Heart left ventricle (tissue), 16 donors: ENCODE measurements around the gene GALNT18. TPM values are rescaled to one million over a fixed set of nuclear protein-coding genes. Genes with fewer than 3 reads are reported as not detected.

Experiments
- ATAC-seq, 4 donors: fragments of 200-7000 bp; cut with Tn5 transposase; one replicate each; pipeline ENCODE4 v1.9.1; 2020 to 2022; ENCODE audit warnings: moderate library complexity in 4 of 4, mild to moderate bottlenecking in 3 of 4, moderate number of reproducible peaks in 1 of 4
- DNase-seq, 5 donors: peaks; one replicate each; pipeline ENCODE4 v3.0.0-alpha.2; 2020
- H3K27ac ChIP-seq, 12 donors: fragments of 200-600 bp; sonication (generic) in 4 of 12; one replicate each; pipeline versions ENCODE4 v1.5.0 to v1.8.0; 2016 to 2022; ENCODE audit warnings: mild to moderate bottlenecking in 2 of 12
- H3K27me3 ChIP-seq, 9 donors: fragments of 200-600 bp; sonication (generic) in 2 of 9; one replicate each; pipeline versions ENCODE4 v1.5.1 to v1.8.0; 2016 to 2022; ENCODE audit warnings: mild to moderate bottlenecking in 3 of 9
- H3K36me3 ChIP-seq, 9 donors: fragments of 200-600 bp; sonication (generic) in 2 of 9; one replicate each; pipeline versions ENCODE4 v1.5.0 to v1.8.0; 2018 to 2022; ENCODE audit warnings: mild to moderate bottlenecking in 2 of 9
- H3K4me1 ChIP-seq, 12 donors: fragments of 200-600 bp; sonication (generic) in 4 of 12; one replicate each; pipeline versions ENCODE4 v1.5.0 to v1.8.0; 2016 to 2022; ENCODE audit warnings: mild to moderate bottlenecking in 3 of 12
- H3K4me3 ChIP-seq, 12 donors: fragments of 200-600 bp; sonication (generic) in 4 of 12; one replicate each; pipeline versions ENCODE4 v1.5.0 to v1.8.0; 2017 to 2022; ENCODE audit warnings: mild to moderate bottlenecking in 9 of 12, moderate library complexity in 4 of 12
- H3K9me3 ChIP-seq, 12 donors: fragments of 200-600 bp; sonication (generic) in 4 of 12; one replicate each; pipeline versions ENCODE4 v1.5.0 to v1.8.0; 2016 to 2022; ENCODE audit warnings: mild to moderate bottlenecking in 1 of 12
- POLR2A ChIP-seq, 2 donors: fragments of 450-650 bp; IDR thresholded peaks; one replicate each; pipeline ENCODE4 v1.6.1; 2017; ENCODE audit warnings: antibody characterized with exemption in 2 of 2, mild to moderate bottlenecking in 2 of 2, moderate library complexity in 2 of 2
- WGBS, 4 donors: extraction: QIAGEN DNeasy Blood & Tissue Kit in 2 of 4; methylation state at CpG; one replicate each; pipeline versions ENCODE4 v1.1.5 to v1.1.7; 2013 to 2018; 5-methylcytosine and 5-hydroxymethylcytosine counted together
- intact Hi-C, 10 donors: fragments of 100-400 bp; cut with DNase I; formaldehyde crosslinking; loops; one replicate each; pipeline versions ENCODE4 v1.11.1 to v1.14.2; 2022
- polyA plus RNA-seq, 2 donors: library from polyadenylated mRNA; stranded (reverse); fragments of 200-250 nt; gene quantifications; one replicate each; pipeline ENCODE4 v1.2.3, GENCODE V29; 2013
- total RNA-seq, 9 donors: library from RNA; depleted of rRNA in 2 of 9; stranded (reverse); fragments of >200 nt in 2 of 9; fragmentation: NEBNext Ultra II Directional in 3 of 9; extraction: Animal tissue kit (Norgen Biotek cat#: 25700) in 3 of 9; gene quantifications; one replicate each; pipeline versions ENCODE4 v1.1.0 to v1.2.4, GENCODE V29; 2016 to 2023
- TF ChIP-seq, protein P1 (sequence below), 12 donors: fragments of 200-600 bp; sonication (generic) in 4 of 12; IDR thresholded peaks; one replicate each; pipeline versions ENCODE4 v1.5.0 to v1.8.0; 2018 to 2022; ENCODE audit warnings: antibody characterized with exemption in 12 of 12, mild to moderate bottlenecking in 5 of 12
- donor health status: ischemic (EF 13 %, LVEDD 7.1; RV severe dilation, severe dysfunction).
- donor health status: healthy with polysubstance abuse.
- donor health status: DM: no; HTN: yes; CAD: no.
- donor health status: DM: no; HTN: no; CAD: no.
- donor health status: ischemic (EF 25% LVEDD 6.9; RV normal size, moderate dysfunction).
- donor health status: ischemic (EF 25% LVEDD 5.7; RV mildly dilated, moderate dysfunction).
- donor health status: healthy.
- donor health status: DM: yes; HTN: yes; CAD: no.
- donor health status: ischemic (EF 35%, LVEDD 5.7; RV mildly dilated, moderate dysfunction).
- donor health status: nonischemic (EF 11% LVEDD 7.7; RV severe dilation, severe dysfunction).
- donor health status: DM: yes; HTN: yes; CAD: no.
- donor health status: PGD.
- donor health status: ischemic (EF 29% LVEDD 5.4; RV normal size, mild dysfunction).
- donor health status: nonischemic (EF 23%, LVEDD 6.1; RV moderate dilation, normal function).

GALNT18 gene
- total and polyA plus RNA-seq, 11 donors: 9.0 to 31.8 (median 17.3) TPM

DNA sequence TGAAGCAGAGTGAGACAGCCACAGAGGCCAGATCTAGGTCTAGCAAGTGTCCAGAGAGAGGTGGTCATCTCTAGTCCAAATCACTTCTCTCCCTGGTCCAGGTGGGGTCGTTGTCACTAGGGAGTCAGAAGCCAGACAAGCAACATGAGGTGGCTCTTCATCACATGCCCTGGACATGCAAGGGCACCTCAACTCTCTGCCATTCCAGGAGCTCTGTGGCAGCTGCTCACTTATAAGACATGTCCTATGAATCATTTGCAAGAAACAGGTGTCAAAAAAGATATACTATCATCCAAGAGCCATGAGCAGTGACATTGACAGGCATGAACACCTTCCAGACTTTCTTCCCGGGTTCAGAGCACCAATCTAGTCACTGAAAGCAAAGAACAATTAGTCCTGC lies 130.8 kb downstream of the GALNT18 start:
- Histone ChIP-seq H3K9me3 (no peaks in the 10 kb centered on the region), H3K36me3 (no peaks in the 10 kb centered on the region), H3K4me1 (peaks cover 0 to 10% (median 0%) of the 10 kb centered on the region in 12 donors), H3K27ac (no peak overlapping the region), H3K27me3 (no peaks in the 10 kb centered on the region), H3K4me3 (no peak overlapping the region)
- TF ChIP-seq, protein P1, sequence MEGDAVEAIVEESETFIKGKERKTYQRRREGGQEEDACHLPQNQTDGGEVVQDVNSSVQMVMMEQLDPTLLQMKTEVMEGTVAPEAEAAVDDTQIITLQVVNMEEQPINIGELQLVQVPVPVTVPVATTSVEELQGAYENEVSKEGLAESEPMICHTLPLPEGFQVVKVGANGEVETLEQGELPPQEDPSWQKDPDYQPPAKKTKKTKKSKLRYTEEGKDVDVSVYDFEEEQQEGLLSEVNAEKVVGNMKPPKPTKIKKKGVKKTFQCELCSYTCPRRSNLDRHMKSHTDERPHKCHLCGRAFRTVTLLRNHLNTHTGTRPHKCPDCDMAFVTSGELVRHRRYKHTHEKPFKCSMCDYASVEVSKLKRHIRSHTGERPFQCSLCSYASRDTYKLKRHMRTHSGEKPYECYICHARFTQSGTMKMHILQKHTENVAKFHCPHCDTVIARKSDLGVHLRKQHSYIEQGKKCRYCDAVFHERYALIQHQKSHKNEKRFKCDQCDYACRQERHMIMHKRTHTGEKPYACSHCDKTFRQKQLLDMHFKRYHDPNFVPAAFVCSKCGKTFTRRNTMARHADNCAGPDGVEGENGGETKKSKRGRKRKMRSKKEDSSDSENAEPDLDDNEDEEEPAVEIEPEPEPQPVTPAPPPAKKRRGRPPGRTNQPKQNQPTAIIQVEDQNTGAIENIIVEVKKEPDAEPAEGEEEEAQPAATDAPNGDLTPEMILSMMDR (IDR thresholded peaks at IDR 0.05): no peak
- no peak for TF ChIP-seq POLR2A (IDR thresholded peaks at IDR 0.05)
- WGBS, 4 donors: 67 to 84% (median 74%) methylated on average over 2 of the region's 2 CpGs
- intact Hi-C loops: no loop called here
- DNase-seq (no peak), ATAC-seq (no peak)

DNA sequence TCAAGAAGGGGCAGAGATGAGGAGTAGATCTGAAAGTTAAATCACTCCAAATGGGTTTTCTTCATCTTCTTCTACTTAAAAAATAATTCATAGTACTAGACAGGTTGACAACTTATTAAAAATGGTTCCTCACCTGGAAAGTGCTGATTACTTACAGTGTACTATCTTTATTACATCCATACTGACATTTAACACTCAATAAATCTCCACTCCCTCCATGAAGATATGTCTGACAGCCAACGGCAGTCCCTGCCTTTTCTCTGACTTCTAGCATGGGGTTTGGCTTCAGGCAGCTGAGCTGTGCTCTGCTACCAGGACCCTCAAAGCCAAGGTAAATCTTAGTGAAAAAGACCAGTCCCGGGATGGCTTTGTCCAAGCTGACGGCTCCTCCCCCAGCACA lies 135.4 kb downstream of the GALNT18 start:
- intact Hi-C loops: no loop called here
- WGBS, 4 donors: 80 to 90% (median 85%) methylated on average over 3 of the region's 3 CpGs
- no peak for ATAC-seq

DNA sequence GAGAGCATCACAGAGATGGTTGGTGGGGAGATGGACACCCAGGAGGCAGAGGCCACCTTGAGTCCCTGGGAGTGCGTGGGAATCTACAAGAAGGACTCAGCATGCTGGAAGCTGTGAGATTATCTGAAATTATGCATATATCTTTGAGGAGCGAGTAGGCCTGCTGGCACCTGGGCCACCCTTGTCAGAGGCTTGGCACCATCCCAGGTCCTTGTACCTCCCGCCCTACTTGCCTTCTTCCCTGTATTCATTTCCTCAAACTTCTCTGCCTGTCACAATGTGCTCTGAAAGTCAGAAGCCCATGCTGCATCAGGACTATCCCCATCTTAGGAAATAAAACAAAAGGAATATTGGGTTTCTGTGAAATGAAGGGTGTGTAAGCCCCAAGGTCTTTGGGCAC lies 135.8 kb downstream of the GALNT18 start:
- ATAC-seq: no peak
- TF ChIP-seq, protein P1 (IDR thresholded peaks at IDR 0.05): no peak
- TF ChIP-seq POLR2A (IDR thresholded peaks at IDR 0.05): no peak
- intact Hi-C loops: no loop called here
- H3K27me3 ChIP-seq: no peaks in the 10 kb centered on the region
- H3K4me1 ChIP-seq: peaks cover 0 to 20% (median 15%) of the 10 kb centered on the region in 12 donors
- no peak overlapping the region for H3K4me3 ChIP-seq
- no peak overlapping the region for H3K27ac ChIP-seq
- WGBS, 4 donors: 84 to 95% (median 93%) methylated on average over 3 of the region's 3 CpGs
- no peaks in the 10 kb centered on the region for H3K36me3 ChIP-seq
- no peaks in the 10 kb centered on the region for H3K9me3 ChIP-seq
- DNase-seq: no peak

More for the DNA sequence above, 135.4 kb downstream of the GALNT18 start:
- Histone ChIP-seq H3K27ac (no peak overlapping the region), H3K4me3 (no peak overlapping the region), H3K27me3 (no peaks in the 10 kb centered on the region), H3K4me1 (peaks cover 0 to 20% (median 12%) of the 10 kb centered on the region in 12 donors), H3K9me3 (no peaks in the 10 kb centered on the region), H3K36me3 (no peaks in the 10 kb centered on the region)
- DNase-seq: no peak
- no peak for TF ChIP-seq POLR2A (IDR thresholded peaks at IDR 0.05)
- TF ChIP-seq, protein P1 (IDR thresholded peaks at IDR 0.05): no peak

DNA sequence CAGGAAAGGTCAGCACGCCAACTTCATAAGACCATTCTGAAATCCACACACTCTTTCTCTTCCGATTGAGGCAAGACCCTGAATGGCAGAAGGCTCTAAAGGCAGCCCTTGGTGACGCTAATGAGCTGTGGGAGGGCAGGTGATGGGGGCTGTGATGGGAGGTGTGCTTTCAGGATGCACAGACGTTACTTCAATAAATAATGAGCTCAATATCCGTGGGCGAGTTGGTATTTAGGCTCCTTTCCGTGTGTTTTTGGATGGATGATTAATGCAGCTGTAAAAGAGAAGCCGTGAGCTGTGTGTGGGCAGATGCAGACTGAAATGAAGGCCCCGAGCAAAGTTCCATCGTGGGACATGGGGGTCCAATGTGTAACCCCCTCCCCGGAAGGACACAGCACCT lies 138.2 kb downstream of the GALNT18 start:
- no peaks in the 10 kb centered on the region for H3K36me3 ChIP-seq
- no peaks in the 10 kb centered on the region for H3K27me3 ChIP-seq
- H3K9me3 ChIP-seq: no peaks in the 10 kb centered on the region
- ATAC-seq: no peak
- intact Hi-C loops: no loop called here
- H3K4me3 ChIP-seq: no peak overlapping the region
- no peak for DNase-seq
- 87 to 91% (median 88%) methylated on average over 11 of the region's 11 CpGs for WGBS, 4 donors
- TF ChIP-seq, protein P1 (IDR thresholded peaks at IDR 0.05): no peak
- no peak for TF ChIP-seq POLR2A (IDR thresholded peaks at IDR 0.05)
- H3K27ac ChIP-seq: no peak overlapping the region
- peaks cover 0 to 32% (median 18%) of the 10 kb centered on the region in 12 donors for H3K4me1 ChIP-seq
